BJ (cell line): ENCODE results near the gene TSPAN15. TPM values are rescaled to one million over a fixed set of nuclear protein-coding genes. Genes with fewer than 3 reads are reported as not detected.

Experiments used
- CTCF ChIA-PET: fragments of 350-600 bp; formaldehyde crosslinking; extraction: SDS; loops from one replicate; lab custom pipeline; 2021; ENCODE audit warnings: antibody characterized with exemption, inconsistent platforms; lab: Yijun Ruan, JAX
- POLR2A ChIA-PET: fragments of 300-600 bp; sonication (Branson Sonifier 250); formaldehyde crosslinking; extraction: SDS; loops from one replicate; lab custom pipeline; 2021; ENCODE audit warnings: antibody characterized with exemption; lab: Charles Lee
- DNase-seq: peaks from one replicate; pipeline ENCODE4 v3.0.0-alpha.2; 2011; ENCODE audit warnings: low read depth
- H3K27me3 ChIP-seq: 2 replicates; pipeline ENCODE4 v1.6.0; 2011; ENCODE audit warnings: low read length; ENCODE audit not compliant: control insufficient read depth, insufficient read depth
- H3K36me3 ChIP-seq: 2 replicates; pipeline ENCODE4 v1.5.1; 2011; ENCODE audit warnings: low read length; ENCODE audit not compliant: control insufficient read depth, insufficient read depth
- H3K4me3 ChIP-seq: 2 replicates; pipeline ENCODE4 v1.5.1; 2011; ENCODE audit warnings: low read depth, mild to moderate bottlenecking, control low read depth, low read length
- polyA plus RNA-seq: library from polyadenylated mRNA; depleted of rRNA; stranded (reverse); fragments of >200 nt; gene quantifications from 2 replicates; pipeline ENCODE4 v1.2.3, GENCODE V29; 2011
- TF ChIP-seq, protein P1 (sequence below): IDR thresholded peaks from 2 replicates; pipeline ENCODE4 v1.5.1; 2011; ENCODE audit warnings: low read depth, mild to moderate bottlenecking, control low read depth, inconsistent platforms, low read length, moderate library complexity; ENCODE audit not compliant: insufficient read depth

TSPAN15 gene
- polyA plus RNA-seq, 1 experiment, result 0.94 TPM

DNA sequence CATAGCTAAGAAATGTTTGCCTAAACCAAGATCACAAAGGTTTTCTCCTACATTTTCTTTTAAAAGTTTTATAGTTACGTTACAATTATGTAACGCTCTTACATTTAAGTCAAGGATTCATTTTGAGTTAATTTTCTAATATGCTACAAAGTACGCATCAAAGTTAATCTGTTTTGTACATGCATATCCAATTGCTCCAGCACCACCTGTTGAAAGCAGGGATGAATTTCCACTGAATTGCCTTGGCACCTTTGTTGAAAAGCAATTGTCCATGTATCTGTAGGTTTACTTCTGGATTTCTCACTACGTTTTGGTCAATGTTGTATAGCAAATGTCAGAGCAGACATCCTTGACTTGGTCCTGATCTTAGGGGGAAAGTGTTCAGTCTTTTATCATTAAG lies 62.4 kb downstream of the TSPAN15 start:
- CTCF ChIA-PET, result interaction anchor here (1.4 to 15.2 kb wide), 2 partner anchors 15 to 126 kb away, joined by 3 to 268 read pairs; no protein-coding TSS in a partner anchor
- Histone ChIP-seq H3K4me3 (no peak overlapping the region), H3K27me3 (peaks cover 14% of the 10 kb centered on the region), H3K36me3 (no peaks in the 10 kb centered on the region)
- no peak for DNase-seq
- POLR2A ChIA-PET, result no interaction called here
- TF ChIP-seq, protein P1, sequence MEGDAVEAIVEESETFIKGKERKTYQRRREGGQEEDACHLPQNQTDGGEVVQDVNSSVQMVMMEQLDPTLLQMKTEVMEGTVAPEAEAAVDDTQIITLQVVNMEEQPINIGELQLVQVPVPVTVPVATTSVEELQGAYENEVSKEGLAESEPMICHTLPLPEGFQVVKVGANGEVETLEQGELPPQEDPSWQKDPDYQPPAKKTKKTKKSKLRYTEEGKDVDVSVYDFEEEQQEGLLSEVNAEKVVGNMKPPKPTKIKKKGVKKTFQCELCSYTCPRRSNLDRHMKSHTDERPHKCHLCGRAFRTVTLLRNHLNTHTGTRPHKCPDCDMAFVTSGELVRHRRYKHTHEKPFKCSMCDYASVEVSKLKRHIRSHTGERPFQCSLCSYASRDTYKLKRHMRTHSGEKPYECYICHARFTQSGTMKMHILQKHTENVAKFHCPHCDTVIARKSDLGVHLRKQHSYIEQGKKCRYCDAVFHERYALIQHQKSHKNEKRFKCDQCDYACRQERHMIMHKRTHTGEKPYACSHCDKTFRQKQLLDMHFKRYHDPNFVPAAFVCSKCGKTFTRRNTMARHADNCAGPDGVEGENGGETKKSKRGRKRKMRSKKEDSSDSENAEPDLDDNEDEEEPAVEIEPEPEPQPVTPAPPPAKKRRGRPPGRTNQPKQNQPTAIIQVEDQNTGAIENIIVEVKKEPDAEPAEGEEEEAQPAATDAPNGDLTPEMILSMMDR, result no peak

DNA sequence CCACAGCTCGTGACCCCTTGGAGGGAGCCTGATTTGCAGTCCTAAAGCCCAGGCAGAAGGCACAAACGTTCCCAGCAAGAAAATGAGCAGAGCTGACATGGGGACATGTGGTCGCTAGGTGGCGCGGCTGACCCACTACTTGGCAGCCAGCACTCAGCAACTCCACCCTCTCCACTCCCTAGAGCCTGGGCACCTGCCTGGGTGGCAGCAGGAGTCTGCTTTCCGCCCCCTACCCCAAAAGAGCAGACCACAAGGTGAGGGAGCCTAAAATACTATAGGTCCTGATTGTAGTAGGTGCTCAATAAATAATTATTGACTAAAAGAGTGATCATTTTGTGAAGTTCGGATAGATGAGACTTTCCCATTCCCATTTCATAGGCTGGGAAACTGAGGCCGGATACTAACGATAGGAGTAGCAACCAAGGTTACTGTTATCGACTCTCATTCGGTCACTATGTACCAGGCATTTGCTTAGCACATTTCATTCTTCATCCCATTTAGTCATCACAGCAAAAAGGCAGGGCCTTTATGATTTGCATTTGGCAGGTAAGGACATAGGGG lies 64.5 kb downstream of the TSPAN15 start:
- no peaks in the 10 kb centered on the region for H3K36me3 ChIP-seq
- TF ChIP-seq, protein P1, result peak; percentile 92
- CTCF ChIA-PET, result interaction anchor here (0.7 to 15.2 kb wide), 43 partner anchors 9 to 443 kb away, joined by 3 to 268 read pairs (median 4); partner anchors contain the start of gene FAM241B
- DNase-seq, result no peak
- H3K27me3 ChIP-seq, result peaks cover 12% of the 10 kb centered on the region
- H3K4me3 ChIP-seq, result no peak overlapping the region
- POLR2A ChIA-PET, result no interaction called here

- Histone ChIP-seq H3K27me3 (peaks cover 12% of the 10 kb centered on the region), H3K36me3 (no peaks in the 10 kb centered on the region), H3K4me3 (no peak overlapping the region)
- TF ChIP-seq, protein P1, result no peak
- DNase-seq, result no peak
- ChIA-PET POLR2A (no interaction called here), CTCF (interaction anchor here (1.0 to 15.2 kb wide), 14 partner anchors 8 to 279 kb away, joined by 3 to 268 read pairs (median 6); no protein-coding TSS in a partner anchor)
Observed at GRCh38 chr10:69516316-69516715, 65.1 kb downstream of the TSPAN15 start.

DNA sequence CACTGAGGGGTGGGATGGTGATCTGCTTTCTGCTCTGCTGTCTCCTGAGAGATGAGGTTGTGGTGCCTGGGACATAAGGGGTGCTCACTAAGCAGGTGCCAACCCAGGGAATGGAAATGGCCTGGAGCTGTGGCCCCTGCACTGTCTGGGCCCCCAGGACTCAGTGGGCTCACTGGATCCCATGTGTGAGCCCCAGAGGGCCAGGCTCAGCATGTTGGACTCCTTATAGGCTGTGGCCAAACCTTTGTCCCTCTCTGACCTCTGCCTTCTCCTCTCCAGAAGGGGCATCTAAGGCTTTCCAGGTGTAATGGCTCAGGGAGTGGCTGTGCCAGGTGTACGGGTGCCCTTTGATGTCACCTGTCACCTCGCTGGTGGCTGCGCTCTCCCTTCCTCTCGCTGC lies 65.5 kb downstream of the TSPAN15 start:
- ChIA-PET CTCF (interaction anchor here (0.6 to 15.2 kb wide), 10 partner anchors 8 to 200 kb away, joined by 3 to 268 read pairs (median 8); no protein-coding TSS in a partner anchor), POLR2A (no interaction called here)
- no peak overlapping the region for H3K4me3 ChIP-seq
- no peak for DNase-seq
- peaks cover 12% of the 10 kb centered on the region for H3K27me3 ChIP-seq
- TF ChIP-seq, protein P1, result no peak
- H3K36me3 ChIP-seq, result no peaks in the 10 kb centered on the region

GRCh38 chr10:69517271-69517848 lies 66.1 kb downstream of the TSPAN15 start:
- Histone ChIP-seq H3K27me3 (peaks cover 10% of the 10 kb centered on the region), H3K4me3 (no peak overlapping the region), H3K36me3 (no peaks in the 10 kb centered on the region)
- ChIA-PET POLR2A (no interaction called here), CTCF (interaction anchor here (0.6 to 15.2 kb wide), 5 partner anchors 10 to 199 kb away, joined by 3 to 268 read pairs (median 4); no protein-coding TSS in a partner anchor)
- no peak for DNase-seq
- TF ChIP-seq, protein P1, result no peak
